Osteoblast (primary cell): ENCODE results near the gene ANTXR2. TPM values are rescaled to one million over a fixed set of nuclear protein-coding genes. Genes with fewer than 3 reads are reported as not detected.

Source experiments
- DNase-seq: peaks from one replicate; pipeline ENCODE4 v3.0.0; 2011; ENCODE audit warnings: low spot score, mixed read lengths; ENCODE audit not compliant: insufficient read length; ENCODE audit errors: missing footprints
- H2AFZ ChIP-seq: 2 replicates; pipeline ENCODE4 v1.6.0; 2011; ENCODE audit warnings: mild to moderate bottlenecking, low read length
- H3K27ac ChIP-seq: 2 replicates; pipeline ENCODE4 v1.5.1; 2011; ENCODE audit warnings: mild to moderate bottlenecking, low read depth, low read length, moderate library complexity
- H3K27me3 ChIP-seq: 2 replicates; pipeline ENCODE4 v1.6.0; 2012; ENCODE audit warnings: mild to moderate bottlenecking, control low read depth, inconsistent platforms, low read length, moderate library complexity; ENCODE audit not compliant: insufficient read depth
- H3K36me3 ChIP-seq: 2 replicates; pipeline ENCODE4 v1.5.1; 2011; ENCODE audit warnings: mild to moderate bottlenecking, low read length, control low read depth, moderate library complexity; ENCODE audit not compliant: insufficient read depth
- H3K4me1 ChIP-seq: 2 replicates; pipeline ENCODE4 v1.5.1; 2011; ENCODE audit warnings: mild to moderate bottlenecking, low read length, control low read depth, moderate library complexity; ENCODE audit not compliant: insufficient read depth
- H3K4me2 ChIP-seq: 2 replicates; pipeline ENCODE4 v1.6.0; 2011; ENCODE audit warnings: mild to moderate bottlenecking, low read length; ENCODE audit not compliant: insufficient read depth
- H3K4me3 ChIP-seq: fragments of 200-600 bp; sonication (generic); 3 replicates; pipeline ENCODE4 v1.5.1; 2012; ENCODE audit warnings: mild to moderate bottlenecking, low read length, inconsistent platforms; ENCODE audit not compliant: insufficient read depth
- H3K79me2 ChIP-seq: 2 replicates; pipeline ENCODE4 v1.6.0; 2012; ENCODE audit warnings: mild to moderate bottlenecking, low read length, control low read depth, inconsistent platforms; ENCODE audit not compliant: insufficient read depth
- H3K9me3 ChIP-seq: 2 replicates; pipeline ENCODE4 v1.5.1; 2011; ENCODE audit warnings: low read depth, low read length, control low read depth
- H4K20me1 ChIP-seq: 2 replicates; pipeline ENCODE4 v1.6.0; 2012; ENCODE audit warnings: mild to moderate bottlenecking, low read length, control low read depth; ENCODE audit not compliant: insufficient read depth
- total RNA-seq: library from RNA; depleted of rRNA; stranded (reverse); fragments of >200 nt; gene quantifications from 2 replicates; pipeline ENCODE4 v1.2.3, GENCODE V29; 2012
- TF ChIP-seq, protein P1 (sequence below): IDR thresholded peaks from 2 replicates; pipeline ENCODE4 v1.5.1; 2011; ENCODE audit warnings: mild to moderate bottlenecking, low read depth, low read length, moderate library complexity; ENCODE audit errors: extremely low read depth

The ANTXR2 gene
- total RNA-seq, 1 donor = 97.4 TPM

DNA sequence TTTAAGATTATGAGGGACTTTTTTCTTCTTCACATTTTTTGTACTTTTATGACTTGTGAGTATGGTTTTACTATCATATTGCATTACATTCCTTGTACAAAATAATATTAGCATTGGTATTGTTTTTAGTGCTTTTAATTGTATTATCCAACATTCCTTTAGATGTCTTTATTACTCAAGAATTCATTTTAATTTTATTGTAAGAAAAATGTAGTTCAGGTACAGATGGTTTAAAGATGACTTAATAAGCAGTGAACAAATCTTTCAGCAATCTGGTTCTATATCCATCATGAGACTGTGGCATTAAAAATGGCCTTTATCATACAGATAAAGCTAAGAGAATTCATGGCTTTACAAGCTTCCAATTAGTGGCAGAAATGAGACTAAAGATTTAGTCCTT is 191.6 kb downstream of the ANTXR2 start:
- no peak overlapping the region for H2AFZ ChIP-seq
- TF ChIP-seq, protein P1, sequence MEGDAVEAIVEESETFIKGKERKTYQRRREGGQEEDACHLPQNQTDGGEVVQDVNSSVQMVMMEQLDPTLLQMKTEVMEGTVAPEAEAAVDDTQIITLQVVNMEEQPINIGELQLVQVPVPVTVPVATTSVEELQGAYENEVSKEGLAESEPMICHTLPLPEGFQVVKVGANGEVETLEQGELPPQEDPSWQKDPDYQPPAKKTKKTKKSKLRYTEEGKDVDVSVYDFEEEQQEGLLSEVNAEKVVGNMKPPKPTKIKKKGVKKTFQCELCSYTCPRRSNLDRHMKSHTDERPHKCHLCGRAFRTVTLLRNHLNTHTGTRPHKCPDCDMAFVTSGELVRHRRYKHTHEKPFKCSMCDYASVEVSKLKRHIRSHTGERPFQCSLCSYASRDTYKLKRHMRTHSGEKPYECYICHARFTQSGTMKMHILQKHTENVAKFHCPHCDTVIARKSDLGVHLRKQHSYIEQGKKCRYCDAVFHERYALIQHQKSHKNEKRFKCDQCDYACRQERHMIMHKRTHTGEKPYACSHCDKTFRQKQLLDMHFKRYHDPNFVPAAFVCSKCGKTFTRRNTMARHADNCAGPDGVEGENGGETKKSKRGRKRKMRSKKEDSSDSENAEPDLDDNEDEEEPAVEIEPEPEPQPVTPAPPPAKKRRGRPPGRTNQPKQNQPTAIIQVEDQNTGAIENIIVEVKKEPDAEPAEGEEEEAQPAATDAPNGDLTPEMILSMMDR = no peak
- no peaks in the 10 kb centered on the region for H4K20me1 ChIP-seq
- no peak overlapping the region for H3K4me3 ChIP-seq
- H3K27ac ChIP-seq = no peak overlapping the region
- H3K79me2 ChIP-seq = no peaks in the 10 kb centered on the region
- H3K4me1 ChIP-seq = no peaks in the 10 kb centered on the region
- no peak for DNase-seq
- H3K4me2 ChIP-seq = no peak overlapping the region
- no peaks in the 10 kb centered on the region for H3K36me3 ChIP-seq
- H3K9me3 ChIP-seq = no peaks in the 10 kb centered on the region
- H3K27me3 ChIP-seq = no peaks in the 10 kb centered on the region

DNA sequence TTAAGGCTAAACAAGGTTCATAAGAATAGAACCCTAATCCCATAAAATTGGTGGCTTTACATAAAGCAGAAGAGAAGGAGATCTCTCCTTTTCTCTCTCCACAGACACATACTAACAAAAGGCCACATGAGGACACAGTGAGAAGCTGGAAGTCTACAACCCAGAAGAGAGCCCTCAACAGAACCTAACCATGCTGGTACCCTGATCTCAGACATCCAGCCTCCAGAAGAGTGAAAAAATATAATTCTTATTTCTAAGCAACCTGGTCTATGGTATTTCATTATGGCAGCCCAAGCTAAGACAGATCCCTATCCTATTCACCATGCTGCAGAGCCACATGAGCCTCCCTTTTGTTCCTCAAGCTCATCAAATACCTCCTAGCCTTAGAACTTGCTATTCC is 195.5 kb downstream of the ANTXR2 start:
- Histone ChIP-seq H3K27me3 (no peaks in the 10 kb centered on the region), H3K4me1 (no peaks in the 10 kb centered on the region), H4K20me1 (no peaks in the 10 kb centered on the region)

DNA sequence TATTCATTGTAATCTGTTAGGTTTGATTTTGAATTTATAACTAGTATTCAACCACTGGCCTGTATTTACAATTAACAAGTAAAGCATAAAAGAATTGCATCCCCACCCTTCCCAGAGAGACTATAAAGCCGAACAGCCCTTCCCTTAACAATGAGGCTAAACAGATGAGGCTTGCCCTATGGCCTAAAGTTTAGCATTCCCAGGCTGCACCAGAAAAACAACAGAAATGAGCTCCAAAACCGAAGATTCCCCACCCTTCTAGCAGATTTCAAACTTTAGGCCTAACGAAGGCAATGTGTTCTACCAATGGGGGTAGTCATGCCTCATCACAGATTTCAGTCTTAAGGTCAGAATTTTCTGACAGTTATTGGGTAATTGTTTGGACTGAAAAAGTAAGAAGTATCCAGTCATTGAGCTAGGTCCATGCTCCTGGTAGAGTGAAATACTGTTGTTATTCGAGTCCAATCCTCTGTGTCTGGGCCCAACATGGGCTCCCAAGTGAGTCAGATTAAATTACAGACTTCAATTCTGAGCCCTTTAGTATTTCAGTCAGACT is 197.6 kb downstream of the ANTXR2 start:
- Histone ChIP-seq H3K27ac (no peak overlapping the region), H3K4me3 (no peak overlapping the region), H3K4me1 (no peaks in the 10 kb centered on the region), H3K27me3 (no peaks in the 10 kb centered on the region), H4K20me1 (no peaks in the 10 kb centered on the region), H3K4me2 (no peak overlapping the region), H3K79me2 (no peaks in the 10 kb centered on the region), H3K9me3 (no peaks in the 10 kb centered on the region), H2AFZ (no peak overlapping the region), H3K36me3 (no peaks in the 10 kb centered on the region)
- TF ChIP-seq, protein P1 = no peak
- DNase-seq = no peak

More for the DNA sequence above, 195.5 kb downstream of the ANTXR2 start:
- Histone ChIP-seq H3K79me2 (no peaks in the 10 kb centered on the region), H3K4me2 (no peak overlapping the region), H3K9me3 (no peaks in the 10 kb centered on the region), H3K27ac (no peak overlapping the region), H3K36me3 (no peaks in the 10 kb centered on the region), H3K4me3 (no peak overlapping the region), H2AFZ (no peak overlapping the region)
- DNase-seq = no peak
- TF ChIP-seq, protein P1 = no peak

DNA sequence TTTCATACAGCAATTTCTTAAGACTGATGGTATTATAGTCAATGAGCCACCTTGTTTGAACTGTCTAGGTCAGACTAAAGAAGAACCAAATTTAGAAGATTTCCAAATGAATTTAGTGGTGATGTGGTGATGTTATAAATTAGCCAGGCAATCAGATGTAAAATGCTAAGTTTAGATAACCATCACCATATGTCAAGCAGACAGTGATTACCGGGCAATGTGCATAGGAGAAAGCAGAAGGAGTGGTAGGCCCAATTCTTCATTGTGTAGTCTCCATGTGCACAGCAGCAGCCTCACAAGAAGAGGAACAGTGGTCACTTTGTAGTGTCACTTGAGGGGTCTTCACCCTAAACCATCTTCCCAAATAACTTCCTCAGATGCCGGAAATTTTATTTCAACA is 198.8 kb downstream of the ANTXR2 start:
- H3K4me1 ChIP-seq = no peaks in the 10 kb centered on the region
- no peak for DNase-seq

More for the DNA sequence above, 198.8 kb downstream of the ANTXR2 start:
- H3K4me3 ChIP-seq = no peak overlapping the region
- no peaks in the 10 kb centered on the region for H3K79me2 ChIP-seq
- no peaks in the 10 kb centered on the region for H3K9me3 ChIP-seq
- TF ChIP-seq, protein P1 = no peak
- H3K4me2 ChIP-seq = no peak overlapping the region
- H3K27me3 ChIP-seq = no peaks in the 10 kb centered on the region
- H3K27ac ChIP-seq = no peak overlapping the region
- no peak overlapping the region for H2AFZ ChIP-seq
- H3K36me3 ChIP-seq = no peaks in the 10 kb centered on the region
- no peaks in the 10 kb centered on the region for H4K20me1 ChIP-seq
